H1 (cell line): ENCODE measurements around the gene MRS2. TPM values are rescaled to one million over a fixed set of nuclear protein-coding genes. Genes with fewer than 3 reads are reported as not detected.

ENCODE experiments used
- CTCF ChIA-PET: fragments of 300-600 bp; sonication (Branson Sonifier 250); formaldehyde crosslinking; loops from one replicate; lab custom pipeline; 2021; ENCODE audit not compliant: partially characterized antibody; lab: Charles Lee
- POLR2A ChIA-PET: fragments of 300-600 bp; sonication (Branson Sonifier 250); formaldehyde crosslinking; loops from one replicate; lab custom pipeline; 2021; ENCODE audit warnings: inconsistent platforms; ENCODE audit not compliant: partially characterized antibody; lab: Charles Lee
- DNase-seq, 2 experiments: peaks; one replicate each; pipeline versions ENCODE4 v3.0.0 to v3.0.0-alpha.2; 2010 to 2022; ENCODE audit warnings: low spot score in 2 of 2, low read depth in 1 of 2, mixed read lengths in 1 of 2
- FAIRE-seq: peaks from 2 replicates; lab custom pipeline; 2011; peaks lifted over from hg19 to GRCh38; lab: Jason Lieb, UNC
- H2AFZ ChIP-seq: 2 replicates; pipeline ENCODE4 v1.8.1; 2012; ENCODE audit warnings: low read length, inconsistent platforms
- H2AK5ac ChIP-seq: 2 replicates; pipeline ENCODE4 v1.6.1; 2013; ENCODE audit warnings: low read depth, low read length
- H2BK120ac ChIP-seq: replicated peaks from 2 replicates; pipeline ENCODE3; 2013; ENCODE audit warnings: low read depth, low read length, inconsistent platforms
- H2BK12ac ChIP-seq: 2 replicates; pipeline ENCODE4 v1.6.1; 2013; ENCODE audit warnings: low read depth, low read length
- H2BK15ac ChIP-seq: 2 replicates; pipeline ENCODE4 v1.6.1; 2013; ENCODE audit warnings: low read length
- H2BK20ac ChIP-seq: 2 replicates; pipeline ENCODE4 v1.6.1; 2013; ENCODE audit warnings: low read length
- H2BK5ac ChIP-seq: 2 replicates; pipeline ENCODE4 v1.6.1; 2013; ENCODE audit warnings: low read depth, low read length
- H3K14ac ChIP-seq: 2 replicates; pipeline ENCODE4 v1.6.1; 2013; ENCODE audit warnings: inconsistent platforms; ENCODE audit not compliant: insufficient read length
- H3K18ac ChIP-seq: 2 replicates; pipeline ENCODE4 v1.6.1; 2013; ENCODE audit warnings: low read length; ENCODE audit errors: extremely low read depth
- H3K23ac ChIP-seq: 2 replicates; pipeline ENCODE4 v1.6.1; 2013; ENCODE audit warnings: inconsistent platforms; ENCODE audit not compliant: insufficient read length
- H3K23me2 ChIP-seq: 2 replicates; pipeline ENCODE4 v1.6.1; 2013; ENCODE audit warnings: low read depth, low read length
- H3K27ac ChIP-seq: 2 replicates; pipeline ENCODE4 v1.6.1; 2011; ENCODE audit warnings: low read depth, low read length, inconsistent platforms
- H3K27me3 ChIP-seq, 4 experiments: replicated peaks in 1 of 4; 1 replicate in 1 of 4; 2 replicates in 3 of 4; pipeline versions ENCODE4 v1.6.1 to v1.8.1; 2011 to 2013; ENCODE audit warnings: low read length in 3 of 4, mild to moderate bottlenecking in 3 of 4, inconsistent platforms in 2 of 4, mixed read lengths in 2 of 4, moderate library complexity in 1 of 4; ENCODE audit not compliant: control insufficient read depth in 3 of 4, insufficient read depth in 3 of 4; ENCODE audit errors: extremely low read depth in 1 of 4
- H3K36me3 ChIP-seq, 4 experiments: 2 replicates each; pipeline versions ENCODE4 v1.6.1 to v1.8.1; 2011 to 2013; ENCODE audit warnings: mild to moderate bottlenecking in 4 of 4, low read length in 3 of 4, moderate library complexity in 2 of 4, control low read depth in 1 of 4, inconsistent platforms in 1 of 4; ENCODE audit not compliant: insufficient read depth in 4 of 4, control insufficient read depth in 2 of 4
- H3K4ac ChIP-seq: replicated peaks from 2 replicates; pipeline ENCODE3; 2013; ENCODE audit warnings: low read length, low read depth, mixed read lengths, inconsistent platforms; ENCODE audit not compliant: insufficient read length
- H3K4me1 ChIP-seq, 4 experiments: replicated peaks in 1 of 4; 1 replicate in 1 of 4; 2 replicates in 3 of 4; pipeline versions ENCODE4 v1.6.1 to v1.8.1; 2011 to 2013; ENCODE audit warnings: low read length in 3 of 4, inconsistent platforms in 2 of 4, mixed read lengths in 1 of 4; ENCODE audit not compliant: insufficient read depth in 4 of 4, control insufficient read depth in 3 of 4
- H3K4me2 ChIP-seq, 2 experiments: 2 replicates each; pipeline versions ENCODE4 v1.6.1 to v1.8.1; 2011 to 2013; ENCODE audit warnings: low read depth in 2 of 2, low read length in 2 of 2, control low read depth in 1 of 2, inconsistent platforms in 1 of 2, mild to moderate bottlenecking in 1 of 2; ENCODE audit not compliant: insufficient read depth in 1 of 2
- H3K4me3 ChIP-seq, 4 experiments: fragments of 200-600, 300-600 bp in 1 of 4; sonication (generic), shearing (Covaris generic), sonication (Bioruptor Twin) in 1 of 4; 2 replicates each; pipeline versions ENCODE4 v1.5.1 to v1.8.1; 2011 to 2016; ENCODE audit warnings: low read length in 4 of 4, low read depth in 3 of 4, control low read depth in 2 of 4, inconsistent platforms in 2 of 4, mild to moderate bottlenecking in 2 of 4, mixed read lengths in 1 of 4, moderate library complexity in 1 of 4; ENCODE audit not compliant: insufficient read depth in 2 of 4; ENCODE audit errors: extremely low read depth in 1 of 4
- H3K56ac ChIP-seq: replicated peaks from 2 replicates; pipeline ENCODE3; 2013; ENCODE audit warnings: low read depth, mild to moderate bottlenecking, mixed read lengths, low read length, inconsistent platforms; ENCODE audit not compliant: insufficient read length
- H3K79me1 ChIP-seq: 2 replicates; pipeline ENCODE4 v1.6.1; 2013; ENCODE audit warnings: low read depth, low read length, control low read depth
- H3K79me2 ChIP-seq, 2 experiments: 2 replicates each; pipeline versions ENCODE4 v1.6.1 to v1.8.1; 2012 to 2013; ENCODE audit warnings: low read length in 2 of 2, mild to moderate bottlenecking in 2 of 2, inconsistent platforms in 1 of 2; ENCODE audit not compliant: insufficient read depth in 2 of 2, control insufficient read depth in 1 of 2
- H3K9ac ChIP-seq, 4 experiments: replicated peaks in 1 of 4; 1 replicate in 1 of 4; 2 replicates in 3 of 4; pipeline versions ENCODE4 v1.6.1 to v1.8.1; 2011 to 2013; ENCODE audit warnings: low read depth in 3 of 4, low read length in 3 of 4, control low read depth in 2 of 4, mild to moderate bottlenecking in 2 of 4, moderate library complexity in 2 of 4, inconsistent platforms in 1 of 4; ENCODE audit errors: extremely low read depth in 1 of 4
- H3K9me3 ChIP-seq, 2 experiments: 2 replicates each; pipeline versions ENCODE4 v1.6.1 to v1.8.1; 2012 to 2013; ENCODE audit warnings: mild to moderate bottlenecking in 2 of 2, moderate library complexity in 2 of 2, control low read depth in 1 of 2, inconsistent platforms in 1 of 2, low read depth in 1 of 2, low read length in 1 of 2, mixed read lengths in 1 of 2; ENCODE audit not compliant: insufficient read depth in 2 of 2
- H4K20me1 ChIP-seq, 2 experiments: replicated peaks in 1 of 2; 2 replicates each; pipeline versions ENCODE3 to v1.8.1; 2011 to 2013; ENCODE audit warnings: inconsistent platforms in 2 of 2, low read length in 2 of 2, mild to moderate bottlenecking in 1 of 2; ENCODE audit not compliant: insufficient read depth in 2 of 2, control insufficient read depth in 1 of 2
- H4K5ac ChIP-seq: 2 replicates; pipeline ENCODE4 v1.6.1; 2013; ENCODE audit warnings: low read length, low read depth, mixed read lengths, inconsistent platforms; ENCODE audit not compliant: insufficient read length
- H4K8ac ChIP-seq: 2 replicates; pipeline ENCODE4 v1.8.0; 2013; ENCODE audit warnings: mild to moderate bottlenecking, moderate library complexity, low read length, inconsistent platforms; ENCODE audit not compliant: insufficient read depth; ENCODE audit errors: extremely low read depth
- H4K91ac ChIP-seq: replicated peaks from 2 replicates; pipeline ENCODE3; 2013; ENCODE audit warnings: low read length, mixed read lengths, inconsistent platforms; ENCODE audit not compliant: insufficient read length
- ASH2L ChIP-seq: fragments of 200-600, 300-600 bp; sonication (generic); IDR thresholded peaks from one replicate; pipeline ENCODE4 v1.7.1; 2017; ENCODE audit warnings: low read length
- BCL11A ChIP-seq, 2 experiments: IDR thresholded peaks; one replicate each; pipeline ENCODE4 v1.6.1; 2011; ENCODE audit warnings: low read depth in 2 of 2, low read length in 2 of 2, mild to moderate bottlenecking in 2 of 2
- CBX8 ChIP-seq: fragments of 300-800, 300-1000 bp; sonication (generic); IDR thresholded peaks from 2 replicates; pipeline ENCODE4 v1.7.1; 2016; ENCODE audit warnings: low read depth, low read length, borderline replicate concordance
- CREB1 ChIP-seq: IDR thresholded peaks from 2 replicates; pipeline ENCODE4 v1.6.1; 2012; ENCODE audit warnings: inconsistent platforms
- EZH2 ChIP-seq: fragments of 200-600 bp; sonication (generic); IDR thresholded peaks from 2 replicates; pipeline ENCODE4 v1.7.1; 2012; ENCODE audit warnings: low read depth, mild to moderate bottlenecking, moderate library complexity, low read length, inconsistent platforms; ENCODE audit not compliant: severe bottlenecking
- GABPA ChIP-seq: IDR thresholded peaks from 2 replicates; pipeline ENCODE4 v1.6.1; 2011; ENCODE audit warnings: mild to moderate bottlenecking, low read length, moderate library complexity, borderline replicate concordance; ENCODE audit not compliant: insufficient read depth
- HDAC2 ChIP-seq, 2 experiments: fragments of 300-600 bp in 1 of 2; sonication (generic) in 1 of 2; IDR thresholded peaks; 2 replicates each; pipeline ENCODE4 v1.6.1; 2011 to 2012; ENCODE audit warnings: low read depth in 2 of 2, low read length in 2 of 2, mild to moderate bottlenecking in 2 of 2, moderate library complexity in 2 of 2, borderline replicate concordance in 1 of 2, inconsistent platforms in 1 of 2
- PHF8 ChIP-seq: fragments of 200-600 bp; sonication (generic); conservative IDR thresholded peaks from 2 replicates; pipeline ENCODE4 v1.7.1; 2012; ENCODE audit warnings: low read depth, mild to moderate bottlenecking, inconsistent platforms, low read length, moderate library complexity
- POLR2A ChIP-seq, 2 experiments: IDR thresholded peaks; 1 replicate in 1 of 2; 2 replicates in 1 of 2; pipeline ENCODE4 v1.6.1; 2011; ENCODE audit warnings: low read depth in 2 of 2, low read length in 2 of 2, mild to moderate bottlenecking in 2 of 2; ENCODE audit errors: control extremely low read depth in 1 of 2
- RAD21 ChIP-seq, 2 experiments: IDR thresholded peaks in 1 of 2; conservative IDR thresholded peaks in 1 of 2; 2 replicates each; pipeline ENCODE4 v1.6.1; 2011; ENCODE audit warnings: low read depth in 2 of 2, low read length in 2 of 2, improper control_type of control experiment in 1 of 2, inconsistent platforms in 1 of 2, mild to moderate bottlenecking in 1 of 2, moderate library complexity in 1 of 2
- SIRT6 ChIP-seq: IDR thresholded peaks from one replicate; pipeline ENCODE4 v1.7.1; 2012; ENCODE audit warnings: low read length, inconsistent platforms
- SRF ChIP-seq: IDR thresholded peaks from 2 replicates; pipeline ENCODE4 v1.6.1; 2011; ENCODE audit warnings: mild to moderate bottlenecking, low read depth, low read length, moderate library complexity
- TBP ChIP-seq: IDR thresholded peaks from 2 replicates; pipeline ENCODE4 v1.6.1; 2011; ENCODE audit warnings: low read depth, low read length, improper control_type of control experiment
- TCF12 ChIP-seq: IDR thresholded peaks from 2 replicates; pipeline ENCODE4 v1.6.1; 2011; ENCODE audit warnings: low read depth, mild to moderate bottlenecking, low read length
- TEAD4 ChIP-seq: IDR thresholded peaks from 2 replicates; pipeline ENCODE4 v1.6.1; 2012; ENCODE audit warnings: low read depth, low read length, inconsistent platforms, mixed read lengths
- WGBS, 2 experiments: shearing (Covaris generic) in 1 of 2; methylation state at CpG; one replicate each; pipeline versions ENCODE4 v1.1.6 to v1.1.7; 2013 to 2015; ENCODE audit warnings: low lambda C conversion rate in 2 of 2, mixed read lengths in 2 of 2, inconsistent platforms in 1 of 2, low coverage in 1 of 2, missing lambda C conversion rate in 1 of 2; ENCODE audit not compliant: insufficient replicate concordance in 2 of 2, insufficient coverage in 1 of 2, insufficient read length in 1 of 2; ENCODE audit errors: extremely low coverage in 1 of 2, missing lambda C conversion rate in 1 of 2; 5-methylcytosine and 5-hydroxymethylcytosine counted together
- polyA plus RNA-seq, 7 experiments: library from polyadenylated mRNA; depleted of rRNA in 3 of 7; stranded (reverse) in 5 of 7; unstranded in 2 of 7; fragments of >200 nt in 5 of 7; fragments of 200-250 nt in 2 of 7; gene quantifications; 1 replicate in 5 of 7; 2 replicates in 1 of 7; 4 replicates in 1 of 7; pipeline versions ENCODE4 v1.2.1 to v1.2.3, GENCODE V29; 2011 to 2013; ENCODE audit warnings: missing spikeins in 2 of 7, mixed read lengths in 2 of 7
- total RNA-seq: library from RNA; stranded (reverse); fragmentation: NEBNext Ultra II Directional; extraction: Animal tissue kit (Norgen Biotek cat#: 25700); gene quantifications from 2 replicates; pipeline ENCODE4 v1.2.1, GENCODE V29; 2021

MRS2 gene
- total and polyA plus RNA-seq, 2 of the 8 experiments (the other 6 are each of a cell fraction or from before 2014, with no cell fraction given), result 51.2 to 67.5 TPM

DNA sequence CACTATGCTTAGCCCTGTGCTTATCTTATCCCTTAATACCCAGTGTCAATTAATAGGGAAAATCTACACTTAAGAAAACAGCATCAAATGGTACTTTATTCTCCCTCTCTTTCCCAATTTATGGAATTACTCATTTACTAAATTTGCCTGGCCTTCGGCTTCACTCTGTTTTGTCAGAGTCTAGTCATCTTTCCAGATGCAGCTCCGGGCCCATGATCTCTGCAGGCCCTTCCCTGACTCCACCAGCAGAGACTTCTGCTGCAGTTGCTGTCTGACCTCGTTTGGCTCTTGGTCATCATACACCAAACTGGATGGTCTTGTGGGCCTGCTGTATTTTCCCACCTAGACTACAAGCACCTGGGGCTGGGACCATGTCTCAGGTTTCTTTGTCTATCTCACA, 27.4 kb downstream of the MRS2 start:
- no peak overlapping the region for H2BK5ac ChIP-seq
- no peak overlapping the region for H3K23ac ChIP-seq
- no peak overlapping the region for H4K8ac ChIP-seq
- H2AK5ac ChIP-seq, result no peak overlapping the region
- no peak overlapping the region for H3K18ac ChIP-seq
- no peaks in the 10 kb centered on the region for H3K79me2 ChIP-seq
- H3K4me3 ChIP-seq, result no peak overlapping the region
- DNase-seq, result no peak
- no peak overlapping the region for H3K9ac ChIP-seq
- no peaks in the 10 kb centered on the region for H3K23me2 ChIP-seq
- H3K36me3 ChIP-seq, result peaks cover 0 to 9% (median 6%) of the 10 kb centered on the region in 4 experiments; a peak in 6 of 8 replicates
- no peak overlapping the region for H3K4me2 ChIP-seq
- CTCF ChIA-PET, result interaction anchor here (0.6 to 4.1 kb wide), 21 partner anchors 9 to 151 kb away, joined by 3 to 26 read pairs (median 4); partner anchors contain the start of gene ALDH5A1
- no peak overlapping the region for H3K27ac ChIP-seq
- H3K14ac ChIP-seq, result no peak overlapping the region
- H3K9me3 ChIP-seq, result no peaks in the 10 kb centered on the region
- H2BK12ac ChIP-seq, result no peak overlapping the region
- H2AFZ ChIP-seq, result no peak overlapping the region
- POLR2A ChIA-PET, result interaction anchor here (0.6 to 2.0 kb wide), 6 partner anchors 10 to 65 kb away, joined by 3 to 7 read pairs (median 4); partner anchors contain the start of gene ALDH5A1
- H3K56ac ChIP-seq, result no peak overlapping the region
- H3K27me3 ChIP-seq, result no peaks in the 10 kb centered on the region
- H2BK20ac ChIP-seq, result no peak overlapping the region
- H2BK120ac ChIP-seq, result no peak overlapping the region
- H4K91ac ChIP-seq, result no peak overlapping the region
- no peaks in the 10 kb centered on the region for H3K79me1 ChIP-seq
- no peak overlapping the region for H2BK15ac ChIP-seq
- no peak overlapping the region for H3K4ac ChIP-seq
- FAIRE-seq, result no peak
- no peaks in the 10 kb centered on the region for H3K4me1 ChIP-seq
- WGBS, 2 experiments, result 66% methylated on average over 3 of the region's 3 CpGs; no CpG with 5 or more reads in 1 of the 2 experiments
- H4K5ac ChIP-seq, result no peak overlapping the region
- H4K20me1 ChIP-seq, result no peaks in the 10 kb centered on the region
- no peak for TF ChIP-seq TCF12
- TF ChIP-seq GABPA, result no peak
- TF ChIP-seq SRF, result no peak
- TF ChIP-seq RAD21 (IDR thresholded peaks at IDR 0.05 in 1 of 2, conservative IDR thresholded peaks at IDR 0.05 in 1 of 2; ENCODE audit: low read depth in 2 of 2, low read length in 2 of 2), result no peak
- TF ChIP-seq POLR2A (IDR thresholded peaks at IDR 0.05; ENCODE audit: control extremely low read depth in 1 of 2, low read depth in 2 of 2, low read length in 2 of 2), result no peak
- no peak for TF ChIP-seq TBP
- no peak for TF ChIP-seq SIRT6
- TF ChIP-seq TEAD4, result no peak
- TF ChIP-seq PHF8, result no peak
- TF ChIP-seq EZH2, result no peak
- no peak for TF ChIP-seq CREB1
- TF ChIP-seq BCL11A (IDR thresholded peaks at IDR 0.05; ENCODE audit: low read depth in 2 of 2, low read length in 2 of 2), result no peak
- no peak for TF ChIP-seq ASH2L
- no peak for TF ChIP-seq HDAC2 (IDR thresholded peaks at IDR 0.05; ENCODE audit: borderline replicate concordance in 1 of 2, low read depth in 2 of 2, low read length in 2 of 2)
- TF ChIP-seq CBX8, result no peak
